ENCODE measurements around the gene JMJD6. TPM values are rescaled to one million over a fixed set of nuclear protein-coding genes. Genes with fewer than 3 reads are reported as not detected.

Gene JMJD6
- total RNA-seq: 10 to 100 TPM; 32.4 to 36.1 TPM

GRCh38 chr17:76726231-76726775 lies at the start of gene JMJD6:
JMJD6 (minus strand) TSS chr17:76726606; CDS start chr17:76726475, 131 bp downstream.
- H3K9me3 ChIP-seq: no peaks in the 10 kb centered on the region
- peaks cover 32 to 66% of the 10 kb centered on the region in 2 donors for H3K4me1 ChIP-seq (ENCODE audit: control insufficient read depth in 1 of 2, low read depth in 2 of 2)
- TF ChIP-seq CTCF (IDR thresholded peaks at IDR 0.05): no peak
- H3K27ac ChIP-seq: peak within 1 kb of the TSS; percentile 99 to 100
- H3K27me3 ChIP-seq (replicated peaks; ENCODE audit: insufficient read depth): no peaks in the 10 kb centered on the region
- peak; percentile 85 for DNase-seq (ENCODE audit: low spot score)
- peak; percentile 88 for ATAC-seq (ENCODE audit: insufficient number of reproducible peaks, low FRiP score, low read depth)
- peak within 1 kb of the TSS; percentile 96 for H3K4me3 ChIP-seq
- peaks cover 23% of the 10 kb centered on the region for H3K36me3 ChIP-seq

GRCh38 chr17:76775021-76775600 lies 48.7 kb upstream of the JMJD6 start:
- Histone ChIP-seq H3K9me3 (no peaks in the 10 kb centered on the region), H3K4me3 (no peak overlapping the region), H3K4me1 (ENCODE audit: control insufficient read depth in 1 of 2, low read depth in 2 of 2) (no peaks in the 10 kb centered on the region), H3K27ac (no peak overlapping the region), H3K36me3 (peaks cover 27% of the 10 kb centered on the region), H3K27me3 (replicated peaks; ENCODE audit: insufficient read depth) (no peaks in the 10 kb centered on the region)
- DNase-seq (ENCODE audit: low spot score) (no peak), ATAC-seq (ENCODE audit: insufficient number of reproducible peaks, low FRiP score, low read depth) (no peak)
- TF ChIP-seq CTCF (IDR thresholded peaks at IDR 0.05): no peak

- Histone ChIP-seq H3K27ac (no peak overlapping the region), H3K4me3 (no peak overlapping the region), H3K27me3 (replicated peaks; ENCODE audit: insufficient read depth) (no peaks in the 10 kb centered on the region), H3K4me1 (ENCODE audit: control insufficient read depth in 1 of 2, low read depth in 2 of 2) (no peaks in the 10 kb centered on the region), H3K36me3 (peaks cover 28% of the 10 kb centered on the region), H3K9me3 (no peaks in the 10 kb centered on the region)
- TF ChIP-seq CTCF (IDR thresholded peaks at IDR 0.05): no peak
- DNase-seq (ENCODE audit: low spot score) (no peak), ATAC-seq (ENCODE audit: insufficient number of reproducible peaks, low FRiP score, low read depth) (no peak)
Observed at GRCh38 chr17:76772842-76773525, 46.6 kb upstream of the JMJD6 start.

- no peak for TF ChIP-seq CTCF (IDR thresholded peaks at IDR 0.05)
- Histone ChIP-seq H3K36me3 (peaks cover 16% of the 10 kb centered on the region), H3K4me3 (no peak overlapping the region), H3K4me1 (ENCODE audit: control insufficient read depth in 1 of 2, low read depth in 2 of 2) (no peaks in the 10 kb centered on the region), H3K9me3 (no peaks in the 10 kb centered on the region), H3K27ac (no peak overlapping the region), H3K27me3 (replicated peaks; ENCODE audit: insufficient read depth) (no peaks in the 10 kb centered on the region)
- no peak for DNase-seq (ENCODE audit: low spot score)
- no peak for ATAC-seq (ENCODE audit: insufficient number of reproducible peaks, low FRiP score, low read depth)
Observed at GRCh38 chr17:76758570-76758969, 32.2 kb upstream of the JMJD6 start.

- DNase-seq (ENCODE audit: low spot score) (no peak), ATAC-seq (ENCODE audit: insufficient number of reproducible peaks, low FRiP score, low read depth) (no peak)
- Histone ChIP-seq H3K27me3 (replicated peaks; ENCODE audit: insufficient read depth) (no peaks in the 10 kb centered on the region), H3K4me3 (no peak overlapping the region), H3K27ac (no peak overlapping the region), H3K36me3 (peaks cover 16% of the 10 kb centered on the region), H3K4me1 (ENCODE audit: control insufficient read depth in 1 of 2, low read depth in 2 of 2) (no peaks in the 10 kb centered on the region), H3K9me3 (no peaks in the 10 kb centered on the region)
- no peak for TF ChIP-seq CTCF (IDR thresholded peaks at IDR 0.05)
Observed at GRCh38 chr17:76757256-76757655, 30.9 kb upstream of the JMJD6 start.

All from thoracic aorta (tissue), 2 donors.